NB4 (cell line): ENCODE measurements around the gene TRIM6.

ENCODE experiments used
- DNase-seq: peaks from one replicate; pipeline ENCODE4 v3.0.0; 2010; ENCODE audit warnings: low read depth
- H3K4me3 ChIP-seq: one replicate; pipeline ENCODE4 v1.5.1; 2011; ENCODE audit warnings: mild to moderate bottlenecking, low read depth, low read length, moderate library complexity
- MAX ChIP-seq: IDR thresholded peaks from 2 replicates; pipeline ENCODE4 v1.6.1; 2011; ENCODE audit warnings: low read depth, low read length
- MYC ChIP-seq: IDR thresholded peaks from 2 replicates; pipeline ENCODE4 v1.6.1; 2011; ENCODE audit warnings: low read depth, low read length
- POLR2A ChIP-seq: IDR thresholded peaks from 2 replicates; pipeline ENCODE4 v1.6.1; 2011; ENCODE audit warnings: mild to moderate bottlenecking; ENCODE audit not compliant: insufficient read length; ENCODE audit errors: extremely low read depth
- TF ChIP-seq, protein P1 (sequence below): IDR thresholded peaks from one replicate; pipeline ENCODE4 v1.5.1; 2012; ENCODE audit warnings: low read depth, low read length

The TRIM6 gene

DNA sequence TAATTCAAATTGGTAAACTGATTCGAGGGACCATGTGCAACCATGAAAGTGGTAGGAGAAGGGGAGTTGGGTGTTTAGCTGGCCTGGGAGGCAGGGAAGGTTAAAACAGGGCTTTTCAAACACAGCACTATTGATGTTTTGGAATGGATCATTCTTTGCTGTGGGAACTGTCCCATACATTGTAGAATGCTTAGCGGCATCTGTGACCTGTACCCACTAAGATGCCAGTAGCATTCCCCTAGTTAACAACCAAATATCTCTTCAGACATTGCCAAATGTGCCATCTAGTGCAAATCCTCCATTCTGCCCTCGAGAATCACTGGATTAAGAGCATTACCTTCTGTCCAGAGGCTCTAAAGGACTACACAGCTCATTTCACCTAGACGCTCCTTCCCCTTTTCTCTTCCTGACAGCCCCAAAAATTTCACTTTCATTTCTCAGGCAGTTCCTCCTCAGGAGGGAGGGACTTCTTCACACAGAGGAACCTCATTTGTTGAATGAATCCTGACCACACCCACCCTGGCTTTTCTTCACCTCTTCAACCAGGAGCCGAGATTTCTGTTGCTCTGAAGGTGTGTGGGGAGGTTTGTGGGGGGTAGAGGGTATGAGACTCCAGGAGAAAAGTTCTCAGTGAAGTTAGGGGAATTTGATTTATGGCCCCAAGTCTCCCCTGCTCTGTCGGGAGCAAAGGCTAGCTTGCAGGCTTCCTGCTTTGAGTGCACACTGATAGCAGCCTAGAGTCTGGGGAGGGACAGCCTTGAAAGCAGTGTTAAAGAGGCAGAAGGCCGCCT lies 28.2 kb downstream of the TRIM6 start, which contains the start of gene TRIM34:
TRIM34 (plus strand) TSS at position 513 of the 791 bp plus-strand sequence. CDS start 7,331 bp downstream, outside the sequence.
- peak within 1 kb of the TSS; percentile 87 for H3K4me3 ChIP-seq
- peak; percentile 46 for TF ChIP-seq POLR2A
- no peak for TF ChIP-seq MYC
- DNase-seq, result peak; percentile 80

GRCh38 chr11:5625281-5625680 lies 28.8 kb downstream of the TRIM6 start:
- H3K4me3 ChIP-seq, result peak overlapping the region; percentile 87
- TF ChIP-seq, protein P1, sequence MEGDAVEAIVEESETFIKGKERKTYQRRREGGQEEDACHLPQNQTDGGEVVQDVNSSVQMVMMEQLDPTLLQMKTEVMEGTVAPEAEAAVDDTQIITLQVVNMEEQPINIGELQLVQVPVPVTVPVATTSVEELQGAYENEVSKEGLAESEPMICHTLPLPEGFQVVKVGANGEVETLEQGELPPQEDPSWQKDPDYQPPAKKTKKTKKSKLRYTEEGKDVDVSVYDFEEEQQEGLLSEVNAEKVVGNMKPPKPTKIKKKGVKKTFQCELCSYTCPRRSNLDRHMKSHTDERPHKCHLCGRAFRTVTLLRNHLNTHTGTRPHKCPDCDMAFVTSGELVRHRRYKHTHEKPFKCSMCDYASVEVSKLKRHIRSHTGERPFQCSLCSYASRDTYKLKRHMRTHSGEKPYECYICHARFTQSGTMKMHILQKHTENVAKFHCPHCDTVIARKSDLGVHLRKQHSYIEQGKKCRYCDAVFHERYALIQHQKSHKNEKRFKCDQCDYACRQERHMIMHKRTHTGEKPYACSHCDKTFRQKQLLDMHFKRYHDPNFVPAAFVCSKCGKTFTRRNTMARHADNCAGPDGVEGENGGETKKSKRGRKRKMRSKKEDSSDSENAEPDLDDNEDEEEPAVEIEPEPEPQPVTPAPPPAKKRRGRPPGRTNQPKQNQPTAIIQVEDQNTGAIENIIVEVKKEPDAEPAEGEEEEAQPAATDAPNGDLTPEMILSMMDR, result no peak
- DNase-seq, result no peak

DNA sequence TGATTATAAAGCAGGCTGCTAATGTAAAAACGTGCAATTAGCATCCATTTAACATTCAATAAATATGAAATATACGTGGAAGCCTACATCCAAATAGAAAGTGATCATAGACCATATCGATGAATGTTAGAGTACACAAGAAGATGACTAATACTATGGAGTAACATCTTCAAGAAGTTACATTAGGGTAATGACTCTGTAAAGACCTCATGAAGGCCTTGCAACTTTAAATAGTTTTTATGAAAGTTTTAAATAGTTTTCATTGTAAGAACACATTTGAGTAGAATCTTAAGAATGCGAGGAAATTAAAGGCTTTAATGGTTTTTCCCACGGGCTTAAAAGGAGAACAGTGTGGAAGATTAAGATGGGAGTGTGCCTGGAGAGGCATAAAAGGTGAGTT lies 29.8 kb downstream of the TRIM6 start:
- no peak overlapping the region for H3K4me3 ChIP-seq

GRCh38 chr11:5631417-5631816 lies 35.0 kb downstream of the TRIM6 start:
- no peak for TF ChIP-seq POLR2A
- TF ChIP-seq, protein P1, result no peak
- H3K4me3 ChIP-seq, result no peak overlapping the region
- DNase-seq, result no peak

More for the DNA sequence above, 29.8 kb downstream of the TRIM6 start:
- no peak for DNase-seq
- no peak for TF ChIP-seq POLR2A
- TF ChIP-seq, protein P1, result no peak
- TF ChIP-seq MAX, result no peak
- TF ChIP-seq MYC, result no peak

DNA sequence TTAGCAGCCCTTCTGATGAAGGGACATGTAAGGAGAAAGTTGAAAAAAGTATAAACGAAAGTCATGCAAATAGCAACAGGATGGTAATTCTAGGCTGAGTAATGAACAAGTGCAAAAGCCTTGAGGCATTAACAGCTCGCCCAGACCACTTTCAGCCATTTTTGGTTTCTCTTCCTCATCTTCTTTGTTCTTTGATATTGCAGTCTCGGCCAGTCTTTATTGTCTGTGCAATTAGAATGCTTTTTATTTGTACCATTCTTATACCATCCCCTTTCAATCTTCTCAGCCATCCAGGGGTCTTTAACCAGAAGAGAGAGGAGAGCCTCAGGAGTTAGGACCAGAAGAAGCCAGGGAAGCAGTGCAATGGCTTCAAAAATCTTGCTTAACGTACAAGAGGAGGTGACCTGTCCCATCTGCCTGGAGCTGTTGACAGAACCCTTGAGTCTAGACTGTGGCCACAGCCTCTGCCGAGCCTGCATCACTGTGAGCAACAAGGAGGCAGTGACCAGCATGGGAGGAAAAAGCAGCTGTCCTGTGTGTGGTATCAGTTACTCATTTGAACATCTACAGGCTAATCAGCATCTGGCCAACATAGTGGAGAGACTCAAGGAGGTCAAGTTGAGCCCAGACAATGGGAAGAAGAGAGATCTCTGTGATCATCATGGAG lies 35.7 kb downstream of the TRIM6 start:
- H3K4me3 ChIP-seq, result no peak overlapping the region
- no peak for DNase-seq
- TF ChIP-seq, protein P1, result no peak
- TF ChIP-seq MAX (no peak), POLR2A (no peak), MYC (no peak)

GRCh38 chr11:5639953-5640352 lies 43.5 kb downstream of the TRIM6 start:
- H3K4me3 ChIP-seq, result no peak overlapping the region
- no peak for DNase-seq
- no peak for TF ChIP-seq MAX
- TF ChIP-seq, protein P1, result no peak
- TF ChIP-seq POLR2A, result no peak
- no peak for TF ChIP-seq MYC
